Mesothelial cell of epicardium (in vitro differentiated cells): ENCODE results near the gene IL1F10. TPM values are rescaled to one million over a fixed set of nuclear protein-coding genes. Genes with fewer than 3 reads are reported as not detected.

Experiments used
- DNase-seq, 2 experiments: peaks; one replicate each; pipeline ENCODE4 v3.0.0; 2021; ENCODE audit warnings: low spot score in 2 of 2; ENCODE audit not compliant: unreplicated experiment in 2 of 2
- H3K27ac Mint-ChIP-seq: 2 replicates; pipeline ENCODE4 v1.8.0; 2021; ENCODE audit warnings: mixed read lengths
- H3K27me3 Mint-ChIP-seq: 2 replicates; pipeline ENCODE4 v1.8.0; 2021; ENCODE audit warnings: low read depth, mixed read lengths
- H3K36me3 Mint-ChIP-seq: 2 replicates; pipeline ENCODE4 v1.8.0; 2021; ENCODE audit warnings: mixed read lengths
- H3K4me1 Mint-ChIP-seq: 2 replicates; pipeline ENCODE4 v1.8.0; 2021; ENCODE audit warnings: mixed read lengths
- H3K4me3 Mint-ChIP-seq: 2 replicates; pipeline ENCODE4 v1.8.0; 2021; ENCODE audit warnings: mild to moderate bottlenecking, moderate library complexity, mixed read lengths
- H3K9me3 Mint-ChIP-seq: 2 replicates; pipeline ENCODE4 v1.8.0; 2021; ENCODE audit warnings: mixed read lengths
- CTCF ChIP-seq: fragments of 200-600 bp; sonication (generic); IDR thresholded peaks from one replicate; pipeline ENCODE4 v1.5.0; 2021; ENCODE audit warnings: antibody characterized with exemption; ENCODE audit not compliant: unreplicated experiment
- total RNA-seq: library from RNA; stranded (reverse); gene quantifications from 3 replicates; pipeline ENCODE4 v1.2.1, GENCODE V29; 2021

The IL1F10 gene
- total RNA-seq, 1 donor from 2014 or later: not detected

- Mint-ChIP-seq H3K27ac (no peak overlapping the region), H3K36me3 (no peaks in the 10 kb centered on the region), H3K9me3 (no peaks in the 10 kb centered on the region), H3K4me3 (no peak overlapping the region), H3K4me1 (peaks cover 6% of the 10 kb centered on the region), H3K27me3 (peaks cover 68% of the 10 kb centered on the region)
- TF ChIP-seq CTCF: no peak
- no peak for DNase-seq
Measured at GRCh38 chr2:113124181-113124961, 56.6 kb downstream of the IL1F10 start.

Other genes with a start within 250 kb of the IL1F10 start
- 1.3 to 1.7 TPM (median 1.4 TPM) in 3 replicates for gene IL1B, start 231.2 kb upstream of the IL1F10 start, total RNA-seq
- gene IL37, start 156.8 kb upstream of the IL1F10 start, total RNA-seq: not detected in 3 replicates
- not detected in 3 replicates for gene IL36G, start 90.0 kb upstream of the IL1F10 start, total RNA-seq
- gene IL36A, start 62.5 kb upstream of the IL1F10 start, total RNA-seq: not detected in 3 replicates
- not detected in 3 replicates for gene IL36B, start 15.1 kb upstream of the IL1F10 start, total RNA-seq
- 0.84 to 1.1 TPM (median 0.85 TPM) in 3 replicates for gene IL36RN, start 8.8 kb upstream of the IL1F10 start, total RNA-seq
- gene IL1RN, start 59.6 kb downstream of the IL1F10 start, total RNA-seq: not detected in 3 replicates
- 16.6 to 21.4 TPM (median 20.1 TPM) in 3 replicates for gene PSD4, start 106.0 kb downstream of the IL1F10 start, total RNA-seq
- 0.13 to 0.31 TPM in 2 of 3 replicates, not detected in the other for gene PAX8, start 211.0 kb downstream of the IL1F10 start, total RNA-seq